Suprapubic skin (tissue), 4 donors: ENCODE data around the gene OR1M1. TPM values are rescaled to one million over a fixed set of nuclear protein-coding genes. Genes with fewer than 3 reads are reported as not detected.

Experiments
- DNase-seq, 2 donors: peaks; one replicate each; pipeline ENCODE4 v3.0.0-alpha.2; 2019; ENCODE audit warnings: low spot score in 2 of 2
- H3K27ac ChIP-seq: fragments of 200-600 bp; sonication (generic); one replicate; pipeline ENCODE4 v1.5.1; 2019
- H3K27me3 ChIP-seq: fragments of 200-600 bp; sonication (generic); one replicate; pipeline ENCODE4 v1.5.1; 2019
- H3K36me3 ChIP-seq: fragments of 200-600 bp; sonication (generic); one replicate; pipeline ENCODE4 v1.5.1; 2019
- H3K4me1 ChIP-seq: fragments of 200-600 bp; sonication (generic); one replicate; pipeline ENCODE4 v1.5.1; 2019
- H3K4me3 ChIP-seq: fragments of 200-600 bp; sonication (generic); one replicate; pipeline ENCODE4 v1.5.1; 2019; ENCODE audit warnings: mild to moderate bottlenecking
- H3K9me3 ChIP-seq: fragments of 200-600 bp; sonication (generic); one replicate; pipeline ENCODE4 v1.5.1; 2019
- EP300 ChIP-seq: sonication (generic); formaldehyde crosslinking; IDR thresholded peaks from one replicate; pipeline ENCODE4 v1.6.1; 2017; ENCODE audit warnings: antibody characterized with exemption
- POLR2A ChIP-seq, 2 donors: fragments of 450-650 bp; IDR thresholded peaks; one replicate each; pipeline ENCODE4 v1.6.1; 2017; ENCODE audit warnings: antibody characterized with exemption in 2 of 2, mild to moderate bottlenecking in 2 of 2, moderate library complexity in 2 of 2
- POLR2AphosphoS5 ChIP-seq, 3 donors: sonication (generic); formaldehyde crosslinking; IDR thresholded peaks; one replicate each; pipeline ENCODE4 v1.6.1; 2017; ENCODE audit warnings: antibody characterized with exemption in 3 of 3
- WGBS: methylation state at CpG from one replicate; pipeline ENCODE4 v1.1.5; 2018; 5-methylcytosine and 5-hydroxymethylcytosine counted together
- total RNA-seq, 4 donors: library from RNA; depleted of rRNA; stranded (reverse); fragments of >200 nt; gene quantifications; one replicate each; pipeline ENCODE4 v1.1.0, GENCODE V29; 2016
- TF ChIP-seq, protein P1 (sequence below), 2 donors: fragments of 200-600 bp in 1 of 2; fragments of 450-650 bp in 1 of 2; sonication (generic) in 1 of 2; IDR thresholded peaks; one replicate each; pipeline ENCODE4 v1.5.1; 2016 to 2019; ENCODE audit warnings: antibody characterized with exemption in 2 of 2, mild to moderate bottlenecking in 1 of 2, moderate library complexity in 1 of 2

Gene OR1M1
- total RNA-seq, 4 donors from 2014 or later: not detected

DNA sequence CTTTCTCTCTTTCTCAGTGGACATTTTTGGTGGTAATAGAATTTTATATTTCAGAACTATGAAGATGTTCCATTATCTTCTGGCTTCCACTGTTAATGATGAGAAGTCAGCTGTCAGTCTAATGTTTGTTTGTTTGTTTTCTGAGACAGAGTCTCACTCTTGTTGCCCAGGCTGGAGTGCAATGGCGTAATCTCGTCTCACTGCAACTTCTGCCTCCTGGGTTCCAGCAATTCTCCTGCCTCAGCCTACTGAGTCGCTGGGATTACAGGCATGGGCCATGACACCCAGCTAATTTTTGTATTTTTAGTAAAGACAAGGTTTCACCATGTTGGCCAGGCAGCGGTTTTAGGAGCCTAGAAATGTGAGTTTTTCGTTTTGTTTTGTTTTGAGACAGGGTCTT lies 58.1 kb downstream of the OR1M1 start:
- Histone ChIP-seq H3K27me3 (no peaks in the 10 kb centered on the region), H3K9me3 (peaks cover 33% of the 10 kb centered on the region), H3K4me3 (no peak overlapping the region), H3K4me1 (peaks cover 16% of the 10 kb centered on the region), H3K36me3 (peaks cover 8% of the 10 kb centered on the region), H3K27ac (no peak overlapping the region)
- WGBS: 99% methylated on average over 5 of the region's 5 CpGs
- DNase-seq: no peak
- TF ChIP-seq EP300: no peak
- TF ChIP-seq POLR2AphosphoS5 (IDR thresholded peaks at IDR 0.05): no peak
- TF ChIP-seq, protein P1, sequence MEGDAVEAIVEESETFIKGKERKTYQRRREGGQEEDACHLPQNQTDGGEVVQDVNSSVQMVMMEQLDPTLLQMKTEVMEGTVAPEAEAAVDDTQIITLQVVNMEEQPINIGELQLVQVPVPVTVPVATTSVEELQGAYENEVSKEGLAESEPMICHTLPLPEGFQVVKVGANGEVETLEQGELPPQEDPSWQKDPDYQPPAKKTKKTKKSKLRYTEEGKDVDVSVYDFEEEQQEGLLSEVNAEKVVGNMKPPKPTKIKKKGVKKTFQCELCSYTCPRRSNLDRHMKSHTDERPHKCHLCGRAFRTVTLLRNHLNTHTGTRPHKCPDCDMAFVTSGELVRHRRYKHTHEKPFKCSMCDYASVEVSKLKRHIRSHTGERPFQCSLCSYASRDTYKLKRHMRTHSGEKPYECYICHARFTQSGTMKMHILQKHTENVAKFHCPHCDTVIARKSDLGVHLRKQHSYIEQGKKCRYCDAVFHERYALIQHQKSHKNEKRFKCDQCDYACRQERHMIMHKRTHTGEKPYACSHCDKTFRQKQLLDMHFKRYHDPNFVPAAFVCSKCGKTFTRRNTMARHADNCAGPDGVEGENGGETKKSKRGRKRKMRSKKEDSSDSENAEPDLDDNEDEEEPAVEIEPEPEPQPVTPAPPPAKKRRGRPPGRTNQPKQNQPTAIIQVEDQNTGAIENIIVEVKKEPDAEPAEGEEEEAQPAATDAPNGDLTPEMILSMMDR (IDR thresholded peaks at IDR 0.05): no peak
- TF ChIP-seq POLR2A (IDR thresholded peaks at IDR 0.05): no peak

Other genes with a start within 250 kb of the OR1M1 start
- under 1 TPM; under 0.01 to 0.91 (median 0.21) TPM for gene MUC16, start 76.7 kb upstream of the OR1M1 start, total RNA-seq
- gene OR7G2, start 20.4 kb downstream of the OR1M1 start, total RNA-seq: not detected
- gene OR7G1, start 28.7 kb downstream of the OR1M1 start, total RNA-seq: not detected
- not detected for gene OR7G3, start 39.9 kb downstream of the OR1M1 start, total RNA-seq
- gene ZNF317, start 53.3 kb downstream of the OR1M1 start, total RNA-seq: 10 to 100 TPM; 18.9 to 35.8 (median 28.0) TPM
- not detected for gene OR7D2, start 91.9 kb downstream of the OR1M1 start, total RNA-seq
- gene OR7D4, start 132.5 kb downstream of the OR1M1 start, total RNA-seq: not detected
- not detected for gene OR7E24, start 163.9 kb downstream of the OR1M1 start, total RNA-seq
- gene ZNF699, start 222.8 kb downstream of the OR1M1 start, total RNA-seq: 10 to 100 TPM; 13.6 to 23.5 (median 14.8) TPM
- gene ZNF559, start 237.1 kb downstream of the OR1M1 start, total RNA-seq: 10 to 100 TPM; 11.2 to 19.0 (median 12.4) TPM